Activated CD4-positive, alpha-beta memory T cell treated with anti-CD3 and anti-CD28 coated beads for 36 hours (primary cell): Measurements from ENCODE around the gene PPP1R3G. TPM values are rescaled to one million over a fixed set of nuclear protein-coding genes. Genes with fewer than 3 reads are reported as not detected.

Experiments
- CTCF ChIA-PET: fragments of 350-600 bp; sonication (Branson Sonifier 250); formaldehyde crosslinking; loops from one replicate; lab custom pipeline; 2021; ENCODE audit warnings: antibody characterized with exemption, inconsistent platforms; lab: Charles Lee
- POLR2A ChIA-PET: fragments of 350-600 bp; sonication (Branson Sonifier 250); formaldehyde crosslinking; loops from one replicate; lab custom pipeline; 2021; ENCODE audit warnings: antibody characterized with exemption; lab: Charles Lee
- DNase-seq: peaks from one replicate; pipeline ENCODE4 v3.0.0-alpha.2; 2020
- H3K27ac Mint-ChIP-seq: one replicate; pipeline ENCODE4 v1.8.0; 2021; ENCODE audit warnings: mixed read lengths
- H3K27me3 Mint-ChIP-seq: one replicate; pipeline ENCODE4 v1.8.0; 2021; ENCODE audit warnings: mixed read lengths
- H3K36me3 Mint-ChIP-seq: one replicate; pipeline ENCODE4 v1.8.0; 2021; ENCODE audit warnings: mixed read lengths
- H3K4me1 Mint-ChIP-seq: one replicate; pipeline ENCODE4 v1.8.0; 2021; ENCODE audit warnings: low read depth, mixed read lengths
- H3K4me3 Mint-ChIP-seq: one replicate; pipeline ENCODE4 v1.8.0; 2021; ENCODE audit warnings: mild to moderate bottlenecking, mixed read lengths
- H3K9me3 Mint-ChIP-seq: one replicate; pipeline ENCODE4 v1.8.0; 2021; ENCODE audit warnings: mixed read lengths
- intact Hi-C: fragments of 100-400 bp; cut with micrococcal nuclease; formaldehyde crosslinking; loops from one replicate; pipeline ENCODE4 v1.15.1; 2023
- total RNA-seq, 2 experiments: library from RNA; stranded (reverse); gene quantifications; one replicate each; pipeline ENCODE4 v1.2.3, GENCODE V29; 2021

Gene PPP1R3G
- total RNA-seq, result not detected

- CTCF ChIA-PET, result no interaction called here
- intact Hi-C loops, result no loop called here
- H3K27me3 Mint-ChIP-seq, result peaks cover 46% of the 10 kb centered on the region
- DNase-seq, result no peak
- POLR2A ChIA-PET, result no interaction called here
- H3K27ac Mint-ChIP-seq, result no peak within 1 kb of the TSS
- H3K36me3 Mint-ChIP-seq, result no peaks in the 10 kb centered on the region
- peaks cover 6% of the 10 kb centered on the region for H3K4me1 Mint-ChIP-seq
- H3K4me3 Mint-ChIP-seq, result peak within 1 kb of the TSS; percentile 68
- no peaks in the 10 kb centered on the region for H3K9me3 Mint-ChIP-seq
Measured at GRCh38 chr6:5084781-5085647, at the start of gene PPP1R3G. Gene PPP1R3G, plus strand, starts transcription at chr6:5085341. Its CDS starts 145 bp downstream, at chr6:5085486.

DNA sequence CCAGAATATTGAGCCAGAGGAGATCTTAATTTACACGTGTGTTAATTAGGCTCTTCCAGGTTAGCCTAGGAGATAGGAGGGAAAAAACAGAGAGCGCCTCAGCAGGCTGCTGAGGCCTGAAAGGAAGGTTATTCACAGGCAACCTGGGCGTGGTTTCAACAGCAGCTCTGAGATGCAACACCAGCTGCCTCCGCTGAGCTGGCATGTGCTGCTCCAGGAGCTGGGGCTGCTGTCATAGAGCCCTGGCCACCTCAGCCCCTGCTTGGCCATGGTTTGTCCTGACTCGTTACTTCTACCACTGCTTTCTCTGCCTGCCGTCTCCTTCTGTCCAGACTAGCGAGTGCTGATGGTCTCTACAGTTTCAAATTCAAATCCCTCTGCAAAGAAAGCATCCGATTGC, 48.9 kb upstream of the PPP1R3G start:
- Mint-ChIP-seq H3K27ac (no peak overlapping the region), H3K9me3 (peaks cover 2% of the 10 kb centered on the region), H3K4me1 (no peaks in the 10 kb centered on the region), H3K27me3 (no peaks in the 10 kb centered on the region), H3K4me3 (no peak overlapping the region), H3K36me3 (no peaks in the 10 kb centered on the region)
- intact Hi-C loops, result no loop called here
- DNase-seq, result no peak
- ChIA-PET POLR2A (no interaction called here), CTCF (no interaction called here)

DNA sequence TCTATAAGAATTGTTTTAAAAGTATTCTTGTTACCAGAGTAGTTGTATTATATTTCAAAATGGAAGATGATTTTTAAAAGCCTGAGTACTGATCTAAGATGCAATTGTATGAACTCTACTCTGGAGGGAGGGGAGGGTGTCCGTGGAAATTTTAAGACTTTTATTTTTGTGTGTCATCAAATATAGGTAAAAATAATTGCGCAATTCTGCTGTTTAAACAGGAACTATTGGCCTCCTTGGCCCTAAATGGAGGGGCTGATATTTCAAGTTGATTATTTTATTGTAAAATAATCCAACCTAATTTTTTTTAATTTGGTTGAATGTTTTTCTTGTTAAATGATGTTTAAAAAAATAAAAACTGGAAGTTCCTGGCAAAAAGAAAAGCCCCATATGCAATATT, 43.2 kb upstream of the PPP1R3G start:
- no peak overlapping the region for H3K4me3 Mint-ChIP-seq
- H3K36me3 Mint-ChIP-seq, result peaks cover 6% of the 10 kb centered on the region
- no peaks in the 10 kb centered on the region for H3K9me3 Mint-ChIP-seq
- no peak overlapping the region for H3K27ac Mint-ChIP-seq
- H3K27me3 Mint-ChIP-seq, result no peaks in the 10 kb centered on the region
- no peak for DNase-seq
- intact Hi-C loops, result no loop called here
- no peaks in the 10 kb centered on the region for H3K4me1 Mint-ChIP-seq
- ChIA-PET POLR2A (no interaction called here), CTCF (no interaction called here)

GRCh38 chr6:5042436-5042835, 42.7 kb upstream of the PPP1R3G start:
- ChIA-PET POLR2A (no interaction called here), CTCF (no interaction called here)
- intact Hi-C loops, result no loop called here
- Mint-ChIP-seq H3K36me3 (peaks cover 6% of the 10 kb centered on the region), H3K27me3 (peaks cover 3% of the 10 kb centered on the region), H3K27ac (no peak overlapping the region), H3K4me1 (no peaks in the 10 kb centered on the region), H3K4me3 (no peak overlapping the region), H3K9me3 (no peaks in the 10 kb centered on the region)
- no peak for DNase-seq

GRCh38 chr6:5044866-5045265, 40.3 kb upstream of the PPP1R3G start:
- CTCF ChIA-PET, result interaction anchor here (1.2 kb wide), 1 partner anchor 14 kb away, joined by 4 read pairs; no protein-coding TSS in a partner anchor
- no peaks in the 10 kb centered on the region for H3K4me1 Mint-ChIP-seq
- intact Hi-C loops, result no loop called here

GRCh38 chr6:5045416-5045815, 39.7 kb upstream of the PPP1R3G start:
- DNase-seq, result no peak
- no peak overlapping the region for H3K27ac Mint-ChIP-seq
- H3K4me1 Mint-ChIP-seq, result no peaks in the 10 kb centered on the region
- intact Hi-C loops, result no loop called here
- H3K9me3 Mint-ChIP-seq, result peaks cover 12% of the 10 kb centered on the region
- POLR2A ChIA-PET, result no interaction called here
- peaks cover 3% of the 10 kb centered on the region for H3K27me3 Mint-ChIP-seq
- H3K4me3 Mint-ChIP-seq, result no peak overlapping the region
- H3K36me3 Mint-ChIP-seq, result peaks cover 8% of the 10 kb centered on the region
- CTCF ChIA-PET, result interaction anchor here (1.2 kb wide), 2 partner anchors 14 to 15 kb away, joined by 4 read pairs; no protein-coding TSS in a partner anchor

More at GRCh38 chr6:5044866-5045265, 40.3 kb upstream of the PPP1R3G start:
- Mint-ChIP-seq H3K27ac (no peak overlapping the region), H3K9me3 (peaks cover 6% of the 10 kb centered on the region), H3K27me3 (peaks cover 3% of the 10 kb centered on the region), H3K4me3 (no peak overlapping the region), H3K36me3 (peaks cover 8% of the 10 kb centered on the region)
- POLR2A ChIA-PET, result no interaction called here
- DNase-seq, result no peak

GRCh38 chr6:5046430-5046829, 38.7 kb upstream of the PPP1R3G start:
- H3K36me3 Mint-ChIP-seq, result peaks cover 8% of the 10 kb centered on the region
- DNase-seq, result no peak
- ChIA-PET CTCF (interaction anchor here (0.6 to 1.2 kb wide), 3 partner anchors 15 to 361 kb away, joined by 3 to 4 read pairs (median 3); no protein-coding TSS in a partner anchor), POLR2A (no interaction called here)
- peaks cover 3% of the 10 kb centered on the region for H3K27me3 Mint-ChIP-seq
- peaks cover 22% of the 10 kb centered on the region for H3K9me3 Mint-ChIP-seq
- intact Hi-C loops, result no loop called here
- H3K4me3 Mint-ChIP-seq, result no peak overlapping the region
- no peak overlapping the region for H3K27ac Mint-ChIP-seq
- no peaks in the 10 kb centered on the region for H3K4me1 Mint-ChIP-seq

DNA sequence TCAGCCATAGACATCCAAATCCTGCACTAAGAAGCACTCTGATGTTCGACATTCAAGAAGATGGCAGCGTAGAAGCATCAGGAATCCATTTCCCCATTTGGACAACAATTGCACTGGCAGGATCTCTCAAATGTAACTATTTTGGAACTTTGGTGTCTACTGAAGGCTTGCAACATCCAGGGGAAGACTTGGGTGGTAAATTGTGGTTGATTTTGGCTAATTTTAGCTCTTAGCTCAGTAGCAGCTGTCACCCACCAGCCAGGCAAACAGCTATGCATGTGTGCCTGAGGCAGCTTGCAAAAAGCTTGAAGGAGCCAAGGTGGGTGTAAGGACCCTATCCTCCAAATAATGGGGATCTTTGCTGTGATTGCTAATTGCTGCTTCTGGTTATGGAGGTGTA, 35.1 kb upstream of the PPP1R3G start:
- Mint-ChIP-seq H3K27me3 (peaks cover 7% of the 10 kb centered on the region), H3K27ac (no peak overlapping the region), H3K4me3 (no peak overlapping the region), H3K9me3 (peaks cover 30% of the 10 kb centered on the region), H3K4me1 (no peaks in the 10 kb centered on the region), H3K36me3 (peaks cover 2% of the 10 kb centered on the region)
- ChIA-PET POLR2A (no interaction called here), CTCF (no interaction called here)
- intact Hi-C loops, result no loop called here
- DNase-seq, result no peak

- Mint-ChIP-seq H3K36me3 (peaks cover 2% of the 10 kb centered on the region), H3K4me3 (no peak overlapping the region), H3K27ac (no peak overlapping the region), H3K27me3 (peaks cover 7% of the 10 kb centered on the region), H3K9me3 (peaks cover 30% of the 10 kb centered on the region), H3K4me1 (no peaks in the 10 kb centered on the region)
- POLR2A ChIA-PET, result no interaction called here
- no peak for DNase-seq
- CTCF ChIA-PET, result no interaction called here
- intact Hi-C loops, result no loop called here
Measured at GRCh38 chr6:5051394-5051793, 33.7 kb upstream of the PPP1R3G start.

- ChIA-PET CTCF (no interaction called here), POLR2A (no interaction called here)
- Mint-ChIP-seq H3K4me1 (no peaks in the 10 kb centered on the region), H3K4me3 (no peak overlapping the region), H3K36me3 (peaks cover 2% of the 10 kb centered on the region), H3K27me3 (peaks cover 4% of the 10 kb centered on the region), H3K27ac (no peak overlapping the region), H3K9me3 (peaks cover 30% of the 10 kb centered on the region)
- no peak for DNase-seq
- intact Hi-C loops, result no loop called here
Measured at GRCh38 chr6:5053038-5053437, 32.1 kb upstream of the PPP1R3G start.

DNA sequence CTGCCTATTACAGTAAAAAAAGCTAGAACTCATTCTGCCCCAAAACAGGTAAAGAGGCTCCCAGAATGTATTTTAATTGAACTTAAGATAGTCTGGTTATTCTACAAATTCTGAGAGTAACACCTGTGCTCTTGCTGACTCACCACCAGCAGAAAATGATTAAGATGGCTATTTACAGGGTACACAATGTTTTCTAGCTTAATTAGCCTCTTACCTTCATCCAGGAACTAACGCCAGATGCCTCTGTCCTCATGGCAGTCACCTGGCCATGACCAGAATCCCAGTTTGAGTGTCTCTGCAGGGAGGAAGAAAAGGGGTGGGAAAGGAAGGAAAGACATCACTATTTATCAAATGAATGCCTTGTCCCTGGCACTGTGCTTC, 31.3 kb upstream of the PPP1R3G start:
- no peaks in the 10 kb centered on the region for H3K4me1 Mint-ChIP-seq
- ChIA-PET POLR2A (no interaction called here), CTCF (no interaction called here)
- H3K9me3 Mint-ChIP-seq, result peaks cover 25% of the 10 kb centered on the region
- peaks cover under 1% of the 10 kb centered on the region for H3K36me3 Mint-ChIP-seq
- H3K27me3 Mint-ChIP-seq, result peaks cover 4% of the 10 kb centered on the region
- DNase-seq, result no peak
- H3K27ac Mint-ChIP-seq, result no peak overlapping the region
- intact Hi-C loops, result no loop called here
- no peak overlapping the region for H3K4me3 Mint-ChIP-seq

DNA sequence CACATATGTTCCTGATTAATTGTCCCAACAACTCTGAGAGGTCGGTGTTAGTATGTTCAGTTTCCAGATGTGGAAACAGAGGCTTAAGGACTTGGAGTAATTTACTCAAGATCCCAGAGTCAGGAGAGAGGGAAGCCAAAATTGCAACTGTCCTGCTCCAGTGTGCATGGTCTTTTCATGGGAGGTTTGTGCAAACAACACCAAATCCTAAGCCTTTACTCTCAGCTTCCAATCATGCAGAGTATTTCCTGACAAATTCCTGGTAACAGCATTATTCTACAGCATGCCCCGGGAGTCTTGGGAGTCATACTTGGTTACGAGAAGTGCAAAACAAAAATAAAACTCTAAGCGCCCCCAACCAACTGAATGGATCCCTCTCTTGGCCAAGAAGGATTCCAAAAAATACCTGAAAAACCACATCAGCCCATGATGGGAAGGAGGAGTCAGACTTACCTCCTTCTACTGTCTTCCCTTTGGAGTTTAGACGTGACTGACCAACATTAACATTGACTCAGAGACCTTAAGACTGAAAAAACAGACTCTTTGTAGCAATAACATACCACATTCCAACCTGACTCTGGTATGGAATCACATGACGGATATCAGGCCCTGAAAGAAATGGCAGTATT, 30.8 kb upstream of the PPP1R3G start:
- H3K27ac Mint-ChIP-seq, result no peak overlapping the region
- H3K4me3 Mint-ChIP-seq, result no peak overlapping the region
- DNase-seq, result no peak
- H3K4me1 Mint-ChIP-seq, result no peaks in the 10 kb centered on the region
- CTCF ChIA-PET, result no interaction called here
- peaks cover 5% of the 10 kb centered on the region for H3K27me3 Mint-ChIP-seq
- no peaks in the 10 kb centered on the region for H3K36me3 Mint-ChIP-seq
- intact Hi-C loops, result no loop called here
- peaks cover 25% of the 10 kb centered on the region for H3K9me3 Mint-ChIP-seq
- POLR2A ChIA-PET, result no interaction called here
